Mucosa of descending colon (tissue), 3 donors: Measurements from ENCODE around the gene NRG3. TPM values are rescaled to one million over a fixed set of nuclear protein-coding genes. Genes with fewer than 3 reads are reported as not detected.

Experiments used
- ATAC-seq: fragments of 200-7000 bp; cut with Tn5 transposase; one replicate; pipeline ENCODE4 v1.9.1; 2020; ENCODE audit warnings: mild to moderate bottlenecking, moderate library complexity
- DNase-seq, 3 donors: peaks; one replicate each; pipeline ENCODE4 v3.0.0-alpha.2; 2020
- H3K36me3 ChIP-seq: fragments of 200-600 bp; one replicate; pipeline ENCODE4 v1.8.0; 2021; ENCODE audit warnings: low read depth, mild to moderate bottlenecking
- H3K4me1 ChIP-seq: fragments of 200-600 bp; one replicate; pipeline ENCODE4 v1.8.0; 2021; ENCODE audit warnings: low read depth, mild to moderate bottlenecking
- H3K4me3 ChIP-seq: fragments of 200-600 bp; one replicate; pipeline ENCODE4 v1.8.0; 2021; ENCODE audit warnings: mild to moderate bottlenecking
- H3K9me3 ChIP-seq: fragments of 200-600 bp; one replicate; pipeline ENCODE4 v1.8.0; 2021; ENCODE audit warnings: mild to moderate bottlenecking
- intact Hi-C, 2 donors: fragments of 100-400 bp; cut with DNase I in 1 of 2; cut with micrococcal nuclease in 1 of 2; formaldehyde crosslinking; loops; one replicate each; pipeline versions ENCODE4 v1.11.0 to v1.11.1; 2022; cut with DNase I, micrococcal nuclease
- total RNA-seq, 3 donors: library from RNA; stranded (reverse); fragmentation: NEBNext Ultra II Directional in 2 of 3; extraction: Animal tissue kit (Norgen Biotek cat#: 25700) in 2 of 3; gene quantifications; one replicate each; pipeline versions ENCODE4 v1.2.1 to v1.2.4, GENCODE V29; 2021 to 2023
- TF ChIP-seq, protein P1 (sequence below): fragments of 200-600 bp; IDR thresholded peaks from one replicate; pipeline ENCODE4 v1.8.0; 2022; ENCODE audit warnings: antibody characterized with exemption, mild to moderate bottlenecking
- donor health status: DM: no; HTN: no; CAD: no; lungs with moderate emphysema.
- donor health status: DM: no; HTN: no; CAD: no.
- donor health status: DM: no; HTN: yes; CAD: no.

Gene NRG3
- total RNA-seq, 3 donors from 2014 or later: 0.12 to 0.73 (median 0.23) TPM

DNA sequence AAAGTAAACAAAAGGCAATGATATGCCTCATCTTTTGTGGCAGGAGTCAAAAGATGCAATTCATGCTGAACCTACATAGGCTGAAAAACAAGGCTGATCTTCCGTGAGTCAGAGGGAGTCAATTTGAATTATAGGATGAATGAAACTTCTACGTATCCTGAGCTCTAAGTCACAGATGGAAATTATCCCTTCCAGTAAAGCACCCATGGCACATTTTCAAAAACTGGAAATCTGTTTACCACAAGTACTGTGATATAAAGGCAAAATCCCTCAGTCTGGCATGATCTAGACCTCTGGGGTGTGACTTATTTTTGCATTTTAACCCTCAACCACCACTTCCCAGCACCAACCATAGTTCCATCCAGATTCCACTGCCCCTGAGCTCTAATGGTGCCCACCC is 69.6 kb downstream of the NRG3 start:
- TF ChIP-seq, protein P1, sequence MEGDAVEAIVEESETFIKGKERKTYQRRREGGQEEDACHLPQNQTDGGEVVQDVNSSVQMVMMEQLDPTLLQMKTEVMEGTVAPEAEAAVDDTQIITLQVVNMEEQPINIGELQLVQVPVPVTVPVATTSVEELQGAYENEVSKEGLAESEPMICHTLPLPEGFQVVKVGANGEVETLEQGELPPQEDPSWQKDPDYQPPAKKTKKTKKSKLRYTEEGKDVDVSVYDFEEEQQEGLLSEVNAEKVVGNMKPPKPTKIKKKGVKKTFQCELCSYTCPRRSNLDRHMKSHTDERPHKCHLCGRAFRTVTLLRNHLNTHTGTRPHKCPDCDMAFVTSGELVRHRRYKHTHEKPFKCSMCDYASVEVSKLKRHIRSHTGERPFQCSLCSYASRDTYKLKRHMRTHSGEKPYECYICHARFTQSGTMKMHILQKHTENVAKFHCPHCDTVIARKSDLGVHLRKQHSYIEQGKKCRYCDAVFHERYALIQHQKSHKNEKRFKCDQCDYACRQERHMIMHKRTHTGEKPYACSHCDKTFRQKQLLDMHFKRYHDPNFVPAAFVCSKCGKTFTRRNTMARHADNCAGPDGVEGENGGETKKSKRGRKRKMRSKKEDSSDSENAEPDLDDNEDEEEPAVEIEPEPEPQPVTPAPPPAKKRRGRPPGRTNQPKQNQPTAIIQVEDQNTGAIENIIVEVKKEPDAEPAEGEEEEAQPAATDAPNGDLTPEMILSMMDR: no peak
- Histone ChIP-seq H3K36me3 (no peaks in the 10 kb centered on the region), H3K4me3 (no peak overlapping the region), H3K4me1 (no peaks in the 10 kb centered on the region), H3K9me3 (peaks cover 2% of the 10 kb centered on the region)
- intact Hi-C loops: no loop called here
- no peak for ATAC-seq
- DNase-seq: no peak

DNA sequence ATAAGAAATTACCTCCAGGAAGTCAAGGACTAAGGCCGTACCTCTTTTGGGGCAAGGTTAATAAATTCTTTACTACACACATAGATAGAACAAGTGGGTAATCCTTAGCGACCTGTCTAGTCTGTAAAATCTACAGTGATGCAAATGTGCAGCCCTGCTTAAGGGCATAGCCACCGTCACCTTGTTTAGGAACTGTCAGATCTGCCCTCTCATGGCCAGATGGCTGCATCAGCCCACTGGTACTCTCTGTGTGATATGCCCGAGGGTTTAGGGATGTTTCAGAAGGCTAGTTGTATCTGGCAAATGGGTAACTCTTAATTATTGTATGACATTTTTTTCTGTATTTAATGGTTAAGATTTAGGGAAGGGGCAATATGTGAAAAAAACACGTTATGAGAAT is 74.3 kb downstream of the NRG3 start:
- ATAC-seq: no peak
- intact Hi-C loops: no loop called here
- TF ChIP-seq, protein P1: no peak
- no peak for DNase-seq
- H3K36me3 ChIP-seq: no peaks in the 10 kb centered on the region
- no peaks in the 10 kb centered on the region for H3K4me1 ChIP-seq
- H3K9me3 ChIP-seq: no peaks in the 10 kb centered on the region
- H3K4me3 ChIP-seq: no peak overlapping the region

DNA sequence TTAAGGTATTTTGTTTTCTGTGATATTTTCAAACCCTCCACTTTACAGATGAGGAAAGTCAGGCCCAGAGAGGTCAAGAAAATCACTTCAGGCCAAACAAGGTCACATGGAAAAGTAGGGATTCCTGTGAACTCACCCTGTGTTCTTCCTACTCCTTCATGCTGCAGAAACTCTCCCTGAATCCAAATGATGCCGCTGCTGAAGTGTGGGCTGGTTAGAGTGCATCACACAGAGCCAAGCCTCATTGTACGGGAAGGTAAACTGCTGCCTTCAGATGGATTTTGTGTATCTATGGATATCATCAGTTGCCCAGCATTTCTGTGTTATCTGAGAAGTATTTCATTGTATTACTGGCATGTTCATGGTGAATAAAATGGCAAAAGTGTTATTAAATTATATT is 75.4 kb downstream of the NRG3 start:
- Histone ChIP-seq H3K4me3 (no peak overlapping the region), H3K4me1 (no peaks in the 10 kb centered on the region), H3K36me3 (no peaks in the 10 kb centered on the region), H3K9me3 (no peaks in the 10 kb centered on the region)
- no peak for DNase-seq
- TF ChIP-seq, protein P1: no peak
- no peak for ATAC-seq
- intact Hi-C loops: no loop called here

DNA sequence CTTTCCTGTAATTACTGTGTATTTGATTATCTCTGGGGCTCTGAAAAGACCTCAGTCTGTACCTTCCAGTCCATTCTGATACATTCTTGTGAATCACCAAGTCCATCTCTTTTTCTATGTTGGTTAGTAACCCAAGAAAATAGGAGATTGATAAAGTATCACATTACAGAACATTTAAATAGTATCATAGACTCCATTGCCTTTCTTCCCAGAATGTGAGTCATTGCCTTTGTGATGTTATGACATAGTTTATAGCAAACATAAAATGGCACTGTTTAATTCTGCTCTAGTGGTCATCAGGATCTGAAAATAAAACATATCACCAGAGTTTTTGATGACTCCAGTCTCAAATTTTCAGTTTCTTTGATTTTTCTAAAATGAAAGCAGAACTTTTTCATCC is 78.4 kb downstream of the NRG3 start:
- TF ChIP-seq, protein P1: no peak
- DNase-seq (no peak), ATAC-seq (no peak)
- H3K4me3 ChIP-seq: no peak overlapping the region
- H3K36me3 ChIP-seq: no peaks in the 10 kb centered on the region
- no peaks in the 10 kb centered on the region for H3K9me3 ChIP-seq
- intact Hi-C loops: no loop called here
- no peaks in the 10 kb centered on the region for H3K4me1 ChIP-seq

DNA sequence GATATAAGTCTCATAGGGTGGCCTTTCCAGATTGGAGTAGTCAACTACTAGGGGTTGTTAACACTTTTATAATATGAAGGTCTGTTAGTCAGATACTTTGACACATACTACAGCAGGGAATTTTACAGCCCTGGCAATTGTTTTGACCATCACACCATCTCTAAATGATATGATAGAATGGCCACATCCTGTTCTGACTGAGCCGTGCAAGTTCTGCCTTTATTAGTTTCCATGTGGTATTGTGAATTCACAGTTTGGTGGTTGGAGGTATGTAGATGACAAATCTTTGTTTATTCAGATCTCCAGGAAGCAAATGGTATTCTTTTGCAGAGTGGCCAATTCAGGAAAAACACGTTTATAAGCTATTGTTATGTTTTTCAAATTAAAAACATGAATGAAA is 83.0 kb downstream of the NRG3 start:
- no peak for ATAC-seq
- DNase-seq: no peak
- TF ChIP-seq, protein P1: no peak

DNA sequence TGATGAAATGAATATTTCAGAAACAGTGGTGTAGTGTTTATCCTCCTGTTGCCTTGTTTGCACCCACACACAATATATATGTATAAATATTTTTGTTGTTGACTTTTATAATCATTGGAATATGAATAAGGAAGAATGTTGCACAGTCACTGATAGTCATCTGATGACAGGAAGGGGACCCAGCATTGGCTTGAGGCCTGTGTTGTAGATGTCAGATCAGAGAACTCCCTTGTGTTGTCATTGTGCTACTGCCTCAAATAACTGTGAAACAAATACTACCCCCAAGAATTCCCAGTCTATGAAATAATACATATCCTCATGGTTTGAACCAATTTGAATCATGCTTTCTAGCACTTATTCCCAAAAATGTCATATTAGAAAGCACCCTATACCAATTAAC is 84.0 kb downstream of the NRG3 start:
- Histone ChIP-seq H3K4me3 (no peak overlapping the region), H3K4me1 (no peaks in the 10 kb centered on the region), H3K9me3 (peaks cover 2% of the 10 kb centered on the region), H3K36me3 (no peaks in the 10 kb centered on the region)
- DNase-seq: no peak
- TF ChIP-seq, protein P1: no peak
- intact Hi-C loops: no loop called here
- ATAC-seq: no peak

More for the DNA sequence above, 83.0 kb downstream of the NRG3 start:
- intact Hi-C loops: no loop called here
- no peak overlapping the region for H3K4me3 ChIP-seq
- H3K9me3 ChIP-seq: peaks cover 2% of the 10 kb centered on the region
- H3K36me3 ChIP-seq: no peaks in the 10 kb centered on the region
- H3K4me1 ChIP-seq: no peaks in the 10 kb centered on the region
